NCI-H345 treated with DMSO at 0.1 percent for 48 hours (cell line): ENCODE data around the gene SLC39A12.

ENCODE experiments used
- DNase-seq: peaks from one replicate; lab custom pipeline; 2025; ENCODE audit not compliant: unreplicated experiment; lab: John Stamatoyannopoulos, UW

SLC39A12 gene

GRCh38 chr10:18043148-18044006 lies 91.7 kb downstream of the SLC39A12 start:
- no peak for DNase-seq

- DNase-seq = no peak
Observed at GRCh38 chr10:18044976-18045720, 93.4 kb downstream of the SLC39A12 start.

- DNase-seq = no peak
Observed at GRCh38 chr10:18056583-18056982, 104.9 kb downstream of the SLC39A12 start.

GRCh38 chr10:18059826-18060559 lies 108.3 kb downstream of the SLC39A12 start:
- DNase-seq = no peak

- DNase-seq = no peak
Observed at GRCh38 chr10:18066947-18067346, 115.2 kb downstream of the SLC39A12 start.

- DNase-seq = no peak
Observed at GRCh38 chr10:18068401-18068800, 116.7 kb downstream of the SLC39A12 start.

GRCh38 chr10:18071591-18071990 lies 119.9 kb downstream of the SLC39A12 start:
- DNase-seq = no peak

- no peak for DNase-seq
Observed at GRCh38 chr10:18073314-18073713, 121.6 kb downstream of the SLC39A12 start.

GRCh38 chr10:18075881-18076280 lies 124.2 kb downstream of the SLC39A12 start:
- DNase-seq = no peak

- DNase-seq = no peak
Observed at GRCh38 chr10:18079665-18080295, 128.1 kb downstream of the SLC39A12 start.

- no peak for DNase-seq
Observed at GRCh38 chr10:18082381-18082780, 130.7 kb downstream of the SLC39A12 start.

- DNase-seq = no peak
Observed at GRCh38 chr10:18085855-18086254, 134.1 kb downstream of the SLC39A12 start.

GRCh38 chr10:18086746-18087145 lies 135.0 kb downstream of the SLC39A12 start:
- DNase-seq = no peak

- no peak for DNase-seq
Observed at GRCh38 chr10:18087355-18087754, 135.6 kb downstream of the SLC39A12 start.
